GM18505 (cell line): Measurements from ENCODE around the gene CTNNA2.
"Not testable (repeated sequence)": the region's sequence is repeated elsewhere in the genome, so short reads cannot be mapped to it uniquely, and the experiment has no call there.

Source experiments
- ATAC-seq: cut with Tn5 transposase; IDR thresholded peaks from one replicate; pipeline ENCODE4 v1.9.1; 2021; ENCODE audit not compliant: unreplicated experiment
- POLR2A ChIP-seq: IDR thresholded peaks from 4 replicates; pipeline ENCODE4 v1.6.1; 2011; ENCODE audit warnings: borderline replicate concordance; ENCODE audit not compliant: insufficient read depth, insufficient read length; ENCODE audit errors: extremely low read depth

Gene CTNNA2

GRCh38 chr2:80112790-80113189 is 599.9 kb downstream of the CTNNA2 start:
- ATAC-seq = no peak
- TF ChIP-seq POLR2A = no peak

GRCh38 chr2:80113399-80113798 is 600.5 kb downstream of the CTNNA2 start:
- no peak for TF ChIP-seq POLR2A
- ATAC-seq = no peak

- no peak for ATAC-seq
- TF ChIP-seq POLR2A = no peak
Observed at GRCh38 chr2:80114812-80115211, 602.0 kb downstream of the CTNNA2 start.

GRCh38 chr2:80117401-80117800 is 604.5 kb downstream of the CTNNA2 start:
- ATAC-seq = no peak
- no peak for TF ChIP-seq POLR2A

- ATAC-seq = no peak
- no peak for TF ChIP-seq POLR2A
Observed at GRCh38 chr2:80120866-80121265, 608.0 kb downstream of the CTNNA2 start.

- no peak for ATAC-seq
- TF ChIP-seq POLR2A = no peak
Observed at GRCh38 chr2:80122675-80123074, 609.8 kb downstream of the CTNNA2 start.

- no peak for ATAC-seq
- no peak for TF ChIP-seq POLR2A
Observed at GRCh38 chr2:80126596-80127189, 613.8 kb downstream of the CTNNA2 start.

GRCh38 chr2:80128080-80128479 is 615.2 kb downstream of the CTNNA2 start:
- ATAC-seq = no peak
- TF ChIP-seq POLR2A = no peak

GRCh38 chr2:80132281-80132680 is 619.4 kb downstream of the CTNNA2 start:
- TF ChIP-seq POLR2A = no peak
- no peak for ATAC-seq

- no peak for TF ChIP-seq POLR2A
- no peak for ATAC-seq
Observed at GRCh38 chr2:80135001-80135400, 622.1 kb downstream of the CTNNA2 start.

GRCh38 chr2:80136338-80136737 is 623.5 kb downstream of the CTNNA2 start:
- no peak for ATAC-seq
- TF ChIP-seq POLR2A = no peak

GRCh38 chr2:80139001-80139400 is 626.1 kb downstream of the CTNNA2 start:
- ATAC-seq = no peak
- TF ChIP-seq POLR2A = no peak

GRCh38 chr2:80141007-80141726 is 628.3 kb downstream of the CTNNA2 start:
- TF ChIP-seq POLR2A = no peak
- ATAC-seq = no peak

GRCh38 chr2:80145499-80145898 is 632.6 kb downstream of the CTNNA2 start:
- no peak for ATAC-seq
- no peak for TF ChIP-seq POLR2A

- ATAC-seq = not testable (repeated sequence)
Observed at GRCh38 chr2:80146757-80147156, 633.9 kb downstream of the CTNNA2 start.
